Activated naive CD8-positive, alpha-beta T cell treated with anti-CD3 and anti-CD28 coated beads, Interleukin-2, amount 50 U/mL, for 24 hours (primary cell): ENCODE data around the gene LYPD8.
"Not testable (repeated sequence)": the region's sequence is repeated elsewhere in the genome, so short reads cannot be mapped to it uniquely, and the experiment has no call there.

Source experiments
- ATAC-seq: fragments of 150-1000 bp; cut with Tn5 transposase; one replicate; pipeline ENCODE4 v1.10.0; 2021
- DNase-seq: peaks from one replicate; pipeline ENCODE4 v3.0.0; 2021
- H3K27ac Mint-ChIP-seq: one replicate; pipeline ENCODE4 v1.8.0; 2021; ENCODE audit warnings: mild to moderate bottlenecking, mixed read lengths
- H3K27me3 Mint-ChIP-seq: one replicate; pipeline ENCODE4 v1.8.0; 2021; ENCODE audit warnings: mixed read lengths
- H3K36me3 Mint-ChIP-seq: one replicate; pipeline ENCODE4 v1.8.0; 2021; ENCODE audit warnings: low read depth, mixed read lengths
- H3K4me1 Mint-ChIP-seq: one replicate; pipeline ENCODE4 v1.8.0; 2021; ENCODE audit warnings: mixed read lengths
- H3K4me3 Mint-ChIP-seq: one replicate; pipeline ENCODE4 v1.8.0; 2021; ENCODE audit warnings: mild to moderate bottlenecking, moderate library complexity, mixed read lengths
- H3K9me3 Mint-ChIP-seq: one replicate; pipeline ENCODE4 v1.8.0; 2021; ENCODE audit warnings: mixed read lengths

Gene LYPD8, protein sequence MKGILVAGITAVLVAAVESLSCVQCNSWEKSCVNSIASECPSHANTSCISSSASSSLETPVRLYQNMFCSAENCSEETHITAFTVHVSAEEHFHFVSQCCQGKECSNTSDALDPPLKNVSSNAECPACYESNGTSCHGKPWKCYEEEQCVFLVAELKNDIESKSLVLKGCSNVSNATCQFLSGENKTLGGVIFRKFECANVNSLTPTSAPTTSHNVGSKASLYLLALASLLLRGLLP

DNA sequence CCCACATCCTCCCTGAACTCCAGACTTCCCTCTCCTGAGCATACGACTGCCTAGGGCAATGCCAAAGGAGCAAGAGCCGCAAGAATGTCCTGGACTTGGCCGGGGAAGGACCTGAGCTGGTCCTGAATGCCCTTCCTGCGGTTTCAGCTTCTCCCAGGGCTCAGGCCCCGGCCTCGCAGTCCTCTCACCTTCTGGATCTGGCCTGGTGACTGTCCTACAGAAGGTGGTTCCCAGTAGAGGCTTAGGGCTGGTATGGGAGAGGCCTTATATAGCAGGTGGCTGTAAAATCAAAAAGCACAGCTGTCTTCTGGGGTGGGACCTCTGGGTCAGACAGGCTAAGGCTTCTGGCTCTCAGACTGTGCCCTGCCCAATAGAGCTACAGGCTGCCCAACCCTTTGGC, at the start of gene LYPD8:
Gene LYPD8 (minus strand): TSS at position 243 of the 400 bp plus-strand sequence. CDS start 4,678 bp downstream, outside the sequence.
- no peaks in the 10 kb centered on the region for H3K36me3 Mint-ChIP-seq
- H3K9me3 Mint-ChIP-seq, result peaks cover under 1% of the 10 kb centered on the region
- H3K27me3 Mint-ChIP-seq, result no peaks in the 10 kb centered on the region

DNA sequence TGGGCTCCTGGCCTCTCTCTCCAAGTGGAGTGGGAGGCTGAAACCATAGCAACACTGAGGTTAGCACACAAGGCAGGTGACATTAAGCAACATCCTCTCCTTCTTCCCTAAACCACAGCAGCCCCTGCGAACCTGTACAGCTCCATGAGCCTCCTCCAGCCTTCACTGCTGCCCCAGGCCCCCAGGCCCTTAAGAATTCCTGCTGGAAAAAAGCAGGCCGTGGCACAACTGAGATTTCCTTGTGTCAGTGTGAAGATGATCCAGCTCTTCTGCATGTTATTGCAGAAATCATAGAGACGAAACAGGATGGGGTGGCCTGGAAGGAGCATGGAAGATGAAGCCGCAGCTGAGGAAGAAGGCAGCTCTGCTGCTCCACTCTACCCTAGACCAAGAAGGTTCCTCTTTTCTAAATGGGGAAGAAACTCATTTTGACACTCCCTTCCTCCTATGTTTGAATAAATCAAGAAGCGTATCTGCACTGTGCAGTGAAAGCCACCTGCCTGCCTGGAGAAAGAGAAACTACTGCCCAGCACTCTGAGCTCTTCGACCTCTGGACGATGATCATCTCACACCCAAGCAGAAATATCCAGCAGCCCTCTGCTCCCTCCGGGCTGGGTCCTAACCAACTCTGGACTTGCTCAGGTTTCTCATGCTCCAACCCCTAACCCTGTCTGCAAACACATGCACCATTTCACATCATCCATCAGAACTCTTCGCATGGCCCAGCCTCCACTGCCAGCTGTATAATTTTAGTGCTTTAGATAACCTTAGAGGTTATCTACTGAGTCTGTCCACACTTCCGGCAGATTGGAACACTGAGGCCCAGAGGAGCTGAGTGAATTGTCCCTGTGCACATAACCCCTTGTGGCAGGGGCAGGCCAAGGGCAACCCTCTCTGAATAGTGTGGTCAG, 49.5 kb upstream of the LYPD8 start:
- H3K27ac Mint-ChIP-seq, result peak overlapping the region; percentile 23
- DNase-seq (no peak), ATAC-seq (peak; percentile 34)
- no peaks in the 10 kb centered on the region for H3K9me3 Mint-ChIP-seq
- peaks cover 11% of the 10 kb centered on the region for H3K4me1 Mint-ChIP-seq
- no peaks in the 10 kb centered on the region for H3K36me3 Mint-ChIP-seq
- no peak overlapping the region for H3K4me3 Mint-ChIP-seq
- peaks cover 4% of the 10 kb centered on the region for H3K27me3 Mint-ChIP-seq

More for the DNA sequence above, at the start of gene LYPD8:
- DNase-seq (no peak), ATAC-seq (no peak)
- H3K27ac Mint-ChIP-seq, result no peak within 1 kb of the TSS
- H3K4me3 Mint-ChIP-seq, result no peak within 1 kb of the TSS
- peaks cover 9% of the 10 kb centered on the region for H3K4me1 Mint-ChIP-seq

DNA sequence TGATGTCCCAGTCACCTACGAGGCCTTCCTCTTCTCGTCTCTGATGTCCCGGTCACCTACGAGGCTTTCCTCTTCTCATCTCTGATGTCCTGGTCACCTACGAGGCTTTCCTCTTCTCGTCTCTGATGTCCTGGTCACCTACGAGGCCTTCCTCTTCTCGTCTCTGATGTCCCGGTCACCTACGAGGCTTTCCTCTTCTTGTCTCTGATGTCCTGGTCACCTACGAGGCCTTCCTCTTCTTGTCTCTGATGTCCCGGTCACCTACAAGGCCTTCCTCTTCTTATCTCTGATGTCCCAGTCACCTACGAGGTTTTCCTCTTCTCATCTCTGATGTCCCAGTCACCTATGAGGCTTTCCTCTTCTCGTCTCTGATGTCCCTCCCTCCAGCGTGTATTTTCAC, 47.9 kb upstream of the LYPD8 start:
- H3K36me3 Mint-ChIP-seq, H3K27ac Mint-ChIP-seq, H3K9me3 Mint-ChIP-seq, ATAC-seq, H3K27me3 Mint-ChIP-seq, H3K4me3 Mint-ChIP-seq, DNase-seq: not testable (repeated sequence)
- H3K4me1 Mint-ChIP-seq, result peaks cover 11% of the 10 kb centered on the region

DNA sequence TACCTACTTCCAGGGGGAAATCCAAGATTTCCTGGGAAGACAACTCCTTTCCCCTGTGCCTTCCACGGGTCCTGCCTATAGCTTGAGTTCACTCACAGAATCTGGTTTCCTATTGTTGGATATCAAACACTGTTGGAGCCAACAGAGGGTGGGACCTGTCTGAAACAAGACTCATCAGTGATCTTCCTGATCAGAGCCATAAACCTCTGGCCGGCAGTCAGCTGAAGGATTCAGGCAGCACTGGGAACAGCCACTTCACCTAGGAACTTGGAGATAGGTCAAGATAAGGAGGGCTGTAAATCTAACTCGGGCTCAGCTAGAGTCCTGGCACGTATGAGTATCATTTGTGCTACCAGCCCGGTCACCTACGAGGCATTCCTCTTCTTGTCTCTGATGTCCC, 46.9 kb upstream of the LYPD8 start:
- Mint-ChIP-seq H3K27me3 (peaks cover 4% of the 10 kb centered on the region), H3K27ac (no peak overlapping the region), H3K9me3 (no peaks in the 10 kb centered on the region), H3K4me3 (no peak overlapping the region), H3K36me3 (no peaks in the 10 kb centered on the region), H3K4me1 (peaks cover 11% of the 10 kb centered on the region)
- no peak for ATAC-seq
- no peak for DNase-seq

DNA sequence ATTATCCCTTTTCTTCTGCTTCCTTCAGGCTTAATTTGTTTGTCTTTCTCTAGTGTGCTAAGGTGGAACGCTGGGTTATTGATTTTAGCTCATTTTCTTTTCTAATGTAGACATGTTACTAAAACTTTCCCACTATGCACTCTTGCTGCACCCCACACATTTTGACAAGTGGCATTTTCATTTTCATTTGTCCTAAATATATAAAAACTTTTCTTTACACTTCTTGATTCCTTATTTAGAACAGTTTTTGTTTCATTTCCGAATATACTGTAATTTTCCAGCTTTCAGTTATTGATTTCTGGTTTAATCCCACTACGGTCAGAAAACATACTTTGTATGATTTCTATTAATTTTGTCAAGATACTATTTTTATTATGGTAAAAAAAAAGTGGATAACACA, 44.9 kb upstream of the LYPD8 start:
- Mint-ChIP-seq H3K4me1 (peaks cover 6% of the 10 kb centered on the region), H3K36me3 (no peaks in the 10 kb centered on the region), H3K27ac (no peak overlapping the region), H3K4me3 (no peak overlapping the region), H3K9me3 (no peaks in the 10 kb centered on the region), H3K27me3 (peaks cover 6% of the 10 kb centered on the region)
- no peak for DNase-seq
- no peak for ATAC-seq

DNA sequence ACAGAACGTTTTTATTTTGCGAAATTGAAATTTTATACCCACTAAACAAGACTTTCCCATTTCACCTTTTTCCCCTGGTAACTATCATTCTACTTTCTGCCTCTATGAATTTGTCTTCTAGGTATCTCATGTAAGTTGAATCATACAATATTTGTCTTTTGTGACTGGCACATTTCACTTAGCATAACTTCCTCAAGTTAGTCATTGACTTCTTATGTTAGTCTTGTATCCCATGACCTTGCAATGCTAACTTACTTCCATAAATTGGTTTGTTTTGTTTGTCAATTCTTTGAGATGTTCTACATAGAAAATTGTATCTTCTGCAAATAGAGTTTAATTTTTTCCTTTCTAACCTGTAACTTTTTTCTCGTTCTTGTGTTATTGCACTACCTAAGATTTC, 43.2 kb upstream of the LYPD8 start:
- Mint-ChIP-seq H3K36me3 (peaks cover 2% of the 10 kb centered on the region), H3K4me1 (peaks cover 5% of the 10 kb centered on the region), H3K9me3 (peaks cover 12% of the 10 kb centered on the region), H3K27ac (no peak overlapping the region), H3K4me3 (no peak overlapping the region), H3K27me3 (peaks cover 6% of the 10 kb centered on the region)
- ATAC-seq (no peak), DNase-seq (no peak)

DNA sequence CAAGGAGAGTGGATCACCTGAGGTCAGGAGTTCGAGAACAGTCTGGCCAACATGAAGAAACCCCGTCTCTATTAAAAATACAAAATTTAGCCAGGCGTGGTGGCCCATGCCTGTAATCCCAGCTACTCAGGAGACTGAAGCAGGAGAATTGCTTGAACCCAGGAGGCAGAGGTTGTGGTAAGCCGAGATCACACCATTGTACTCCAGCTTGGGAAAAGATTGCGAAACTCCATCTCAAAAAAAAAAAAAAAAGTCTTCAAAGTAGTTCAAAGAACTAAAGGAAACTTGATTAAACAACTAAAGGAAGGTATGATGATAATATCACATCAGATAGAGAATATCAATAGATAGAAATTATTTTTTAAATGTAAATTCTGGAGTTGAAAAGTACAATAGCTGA, 39.1 kb upstream of the LYPD8 start:
- not testable (repeated sequence) for H3K27me3 Mint-ChIP-seq, H3K4me1 Mint-ChIP-seq, ATAC-seq, H3K4me3 Mint-ChIP-seq, DNase-seq, H3K36me3 Mint-ChIP-seq, H3K27ac Mint-ChIP-seq
- H3K9me3 Mint-ChIP-seq, result peaks cover 13% of the 10 kb centered on the region

DNA sequence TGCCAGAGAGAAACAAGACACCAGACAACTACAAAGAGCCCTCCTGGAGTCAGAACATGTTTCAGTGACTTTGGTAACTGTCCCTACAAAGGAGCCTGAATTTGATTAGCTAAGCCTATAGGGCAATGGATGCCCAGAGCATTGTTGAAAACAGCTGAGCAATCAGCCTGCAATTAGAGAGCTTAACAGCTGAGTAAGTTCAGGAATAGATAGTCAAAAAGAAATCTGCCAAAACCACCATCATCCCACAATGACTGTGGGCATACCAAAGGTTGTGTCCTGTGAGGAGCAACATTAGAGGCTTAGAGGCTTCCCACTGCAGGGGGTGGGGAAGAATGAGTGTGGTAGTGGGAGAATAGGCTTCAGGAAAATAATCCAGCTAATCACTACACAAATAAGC, 38.0 kb upstream of the LYPD8 start:
- Mint-ChIP-seq H3K9me3 (peaks cover 13% of the 10 kb centered on the region), H3K27ac (no peak overlapping the region), H3K27me3 (peaks cover 2% of the 10 kb centered on the region), H3K36me3 (peaks cover 4% of the 10 kb centered on the region), H3K4me1 (peaks cover 4% of the 10 kb centered on the region), H3K4me3 (no peak overlapping the region)
- ATAC-seq (peak; percentile 63), DNase-seq (no peak)

DNA sequence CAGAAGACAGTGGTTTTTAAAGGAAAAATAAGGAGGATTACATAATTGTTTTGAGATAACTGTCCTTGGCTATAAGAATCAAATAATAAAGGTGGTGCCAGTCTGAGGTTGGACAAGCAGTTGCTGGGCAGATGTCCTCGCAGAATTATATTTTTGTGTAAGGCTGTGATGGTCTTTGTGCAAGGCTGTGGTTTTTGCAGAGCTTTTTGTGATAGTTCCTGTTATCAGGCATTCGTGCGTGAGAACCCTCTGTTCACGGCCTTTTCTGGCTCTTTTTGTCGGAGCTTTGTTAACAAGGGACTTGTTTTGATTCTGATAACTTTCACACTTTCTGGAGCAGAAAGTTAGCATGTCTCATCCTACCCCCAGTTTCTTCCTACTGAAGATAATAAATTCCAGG, 36.8 kb upstream of the LYPD8 start:
- no peak overlapping the region for H3K4me3 Mint-ChIP-seq
- peaks cover 4% of the 10 kb centered on the region for H3K4me1 Mint-ChIP-seq
- no peak overlapping the region for H3K27ac Mint-ChIP-seq
- no peak for ATAC-seq
- DNase-seq, result no peak
- H3K36me3 Mint-ChIP-seq, result peaks cover 4% of the 10 kb centered on the region
- peaks cover 2% of the 10 kb centered on the region for H3K27me3 Mint-ChIP-seq
- peaks cover 13% of the 10 kb centered on the region for H3K9me3 Mint-ChIP-seq

DNA sequence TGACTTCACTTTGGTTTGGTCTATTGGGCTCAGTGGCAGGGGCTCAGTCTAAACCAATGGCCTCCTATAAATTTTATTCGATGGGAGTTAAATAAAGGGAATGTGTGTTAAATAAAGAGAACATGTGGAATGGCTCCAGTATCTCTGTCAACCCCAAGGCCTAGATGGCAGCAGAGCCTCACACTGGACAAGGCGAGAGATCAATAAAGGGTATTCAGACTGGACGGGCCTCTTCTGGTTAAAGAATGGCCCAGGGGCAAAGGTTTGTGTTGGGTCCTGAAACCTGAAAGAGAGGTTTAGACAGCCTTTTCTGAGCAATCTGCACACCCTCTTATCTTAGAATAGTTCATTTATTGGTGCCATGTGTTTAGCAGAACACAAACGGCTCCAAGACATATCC, 35.5 kb upstream of the LYPD8 start:
- peaks cover 13% of the 10 kb centered on the region for H3K9me3 Mint-ChIP-seq
- no peak overlapping the region for H3K27ac Mint-ChIP-seq
- DNase-seq, result no peak
- no peak for ATAC-seq
- no peak overlapping the region for H3K4me3 Mint-ChIP-seq
- peaks cover 4% of the 10 kb centered on the region for H3K36me3 Mint-ChIP-seq
- H3K27me3 Mint-ChIP-seq, result no peaks in the 10 kb centered on the region
- peaks cover 4% of the 10 kb centered on the region for H3K4me1 Mint-ChIP-seq

DNA sequence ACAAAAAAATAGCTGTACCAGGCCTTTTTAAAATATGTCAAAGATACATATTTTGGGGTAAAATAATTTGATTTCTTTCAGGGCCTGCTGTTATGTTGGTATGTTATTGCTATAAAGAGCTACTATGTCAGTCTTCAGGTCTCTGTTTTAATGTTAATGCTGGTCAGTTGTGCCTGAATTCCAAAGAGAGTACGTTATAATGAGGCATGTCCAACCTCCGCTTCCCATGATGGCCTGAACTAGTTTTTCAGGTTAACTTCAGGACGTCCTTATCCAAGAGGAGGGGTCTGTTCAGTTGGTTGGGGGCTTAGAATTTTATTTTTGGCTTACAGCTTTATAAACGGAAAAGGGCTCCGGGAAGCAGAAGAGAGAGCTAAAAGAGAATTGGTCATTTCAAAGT, 34.9 kb upstream of the LYPD8 start:
- no peak overlapping the region for H3K27ac Mint-ChIP-seq
- peaks cover 13% of the 10 kb centered on the region for H3K9me3 Mint-ChIP-seq
- H3K4me1 Mint-ChIP-seq, result peaks cover 4% of the 10 kb centered on the region
- DNase-seq (no peak), ATAC-seq (no peak)
- no peaks in the 10 kb centered on the region for H3K27me3 Mint-ChIP-seq
- H3K4me3 Mint-ChIP-seq, result no peak overlapping the region
- H3K36me3 Mint-ChIP-seq, result peaks cover 4% of the 10 kb centered on the region

DNA sequence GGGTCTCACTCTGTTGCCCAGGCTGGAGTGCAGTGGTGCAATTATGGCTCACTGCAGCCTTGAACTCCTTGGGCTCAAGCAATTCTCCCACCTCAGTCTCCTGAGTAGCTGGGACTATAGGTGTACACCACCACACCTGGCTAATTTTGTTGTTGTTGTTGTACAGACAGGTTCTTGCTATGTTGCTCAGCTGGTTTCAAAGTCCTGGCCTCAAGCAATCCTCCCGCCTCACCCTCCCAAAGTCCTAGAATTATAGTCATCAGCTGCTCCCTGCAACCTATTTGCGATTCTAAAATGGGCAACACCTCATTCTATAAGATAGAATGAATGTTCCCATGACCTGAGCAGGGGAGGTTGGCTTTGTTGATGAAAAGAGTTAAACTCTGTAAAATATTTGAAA, 33.8 kb upstream of the LYPD8 start:
- not testable (repeated sequence) for H3K4me3 Mint-ChIP-seq, DNase-seq, H3K4me1 Mint-ChIP-seq, H3K27me3 Mint-ChIP-seq, H3K27ac Mint-ChIP-seq, H3K36me3 Mint-ChIP-seq, H3K9me3 Mint-ChIP-seq, ATAC-seq

DNA sequence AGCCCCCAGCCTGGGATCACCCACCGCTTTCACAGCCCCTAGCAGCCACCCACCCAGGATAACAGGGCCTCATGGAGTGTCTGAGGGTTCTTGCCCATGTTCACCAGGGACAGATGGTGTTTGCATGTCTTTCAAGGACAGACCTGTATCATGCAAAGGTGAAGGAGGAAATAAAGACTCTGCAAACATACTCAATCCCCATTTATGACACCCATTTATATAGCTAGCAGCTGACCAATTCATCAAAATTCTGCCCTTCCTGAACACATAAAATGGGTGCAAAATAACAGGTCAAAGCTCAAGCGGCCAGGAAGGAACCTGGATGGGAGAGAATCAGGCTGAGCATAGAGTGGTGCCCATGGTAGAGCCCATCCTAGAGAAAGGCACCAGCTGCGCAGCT, 32.8 kb upstream of the LYPD8 start:
- DNase-seq (no peak), ATAC-seq (no peak)
- H3K27me3 Mint-ChIP-seq, result no peaks in the 10 kb centered on the region
- H3K27ac Mint-ChIP-seq, result no peak overlapping the region
- no peaks in the 10 kb centered on the region for H3K4me1 Mint-ChIP-seq
- H3K36me3 Mint-ChIP-seq, result no peaks in the 10 kb centered on the region
- H3K9me3 Mint-ChIP-seq, result no peaks in the 10 kb centered on the region
- no peak overlapping the region for H3K4me3 Mint-ChIP-seq

DNA sequence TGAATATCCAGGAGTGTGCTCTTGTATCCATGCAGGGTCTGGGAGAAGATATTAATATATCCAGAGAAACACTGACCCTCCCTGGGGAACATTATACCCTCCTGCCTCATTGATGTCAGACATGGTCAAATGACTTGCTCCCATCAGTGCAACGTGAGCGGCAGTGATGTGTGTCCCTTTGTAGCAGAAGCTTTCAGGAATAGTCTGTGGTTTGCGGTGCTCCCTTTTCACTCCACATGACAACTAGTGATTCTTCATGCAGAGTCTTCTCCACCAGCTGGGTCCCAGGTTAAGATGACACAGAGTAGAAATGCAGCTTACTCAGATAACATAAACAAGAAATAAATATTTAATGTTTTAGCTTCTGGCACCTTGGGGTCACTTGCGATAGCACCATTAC, 31.9 kb upstream of the LYPD8 start:
- no peaks in the 10 kb centered on the region for H3K4me1 Mint-ChIP-seq
- no peaks in the 10 kb centered on the region for H3K9me3 Mint-ChIP-seq
- H3K27me3 Mint-ChIP-seq, result no peaks in the 10 kb centered on the region
- DNase-seq, result no peak
- ATAC-seq, result no peak
- no peaks in the 10 kb centered on the region for H3K36me3 Mint-ChIP-seq
- no peak overlapping the region for H3K27ac Mint-ChIP-seq
- no peak overlapping the region for H3K4me3 Mint-ChIP-seq

DNA sequence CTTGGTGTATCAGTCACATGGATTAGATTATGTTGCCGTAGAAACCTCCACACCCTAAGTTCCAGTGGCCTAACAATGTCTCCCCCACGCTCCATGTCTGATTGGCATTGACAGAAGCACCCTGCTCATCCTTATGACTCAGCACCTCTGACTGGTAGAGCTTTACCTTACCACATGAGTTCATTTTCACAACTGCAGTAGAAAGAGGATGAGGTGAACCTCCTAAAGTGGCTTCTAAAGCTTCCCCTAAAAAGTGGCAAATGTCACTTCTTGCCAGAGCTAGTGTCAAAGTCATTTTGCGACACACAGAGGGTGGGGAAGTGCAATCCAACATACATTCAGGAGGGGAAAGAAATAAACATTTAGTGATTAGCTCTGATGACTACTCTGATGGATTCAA, 30.6 kb upstream of the LYPD8 start:
- H3K4me3 Mint-ChIP-seq, result no peak overlapping the region
- ATAC-seq, result peak; percentile 24
- H3K36me3 Mint-ChIP-seq, result peaks cover 5% of the 10 kb centered on the region
- no peak for DNase-seq
- peaks cover 9% of the 10 kb centered on the region for H3K27me3 Mint-ChIP-seq
- no peak overlapping the region for H3K27ac Mint-ChIP-seq
- H3K4me1 Mint-ChIP-seq, result no peaks in the 10 kb centered on the region
- peaks cover 6% of the 10 kb centered on the region for H3K9me3 Mint-ChIP-seq
